Pancreas (tissue), 10 donors: ENCODE data around the gene TREM1. TPM values are rescaled to one million over a fixed set of nuclear protein-coding genes. Genes with fewer than 3 reads are reported as not detected.

Source experiments
- ATAC-seq, 4 donors: fragments of 200-7000 bp; cut with Tn5 transposase; one replicate each; pipeline versions ENCODE4 v1.8.0 to v1.9.1; 2020; ENCODE audit warnings: mild to moderate bottlenecking in 4 of 4, moderate library complexity in 4 of 4
- DNase-seq, 6 donors: peaks; one replicate each; pipeline ENCODE4 v3.0.0-alpha.2; 2020
- FAIRE-seq: peaks from 2 replicates; lab custom pipeline; 2012; peaks lifted over from hg19 to GRCh38; lab: Jason Lieb, UNC
- H3K27ac ChIP-seq, 4 donors: fragments of 200-600 bp; sonication (generic); 1 replicate in 3 of 4; 2 replicates in 1 of 4; pipeline versions ENCODE4 v1.5.0 to v1.8.0; 2020
- H3K27me3 ChIP-seq, 4 donors: fragments of 200-600 bp; one replicate each; pipeline ENCODE4 v1.8.0; 2021
- H3K36me3 ChIP-seq, 3 donors: fragments of 200-600 bp; sonication (generic) in 1 of 3; one replicate each; pipeline versions ENCODE4 v1.5.0 to v1.8.0; 2020 to 2021
- H3K4me1 ChIP-seq, 3 donors: fragments of 200-600 bp; one replicate each; pipeline ENCODE4 v1.8.0; 2021
- H3K4me3 ChIP-seq, 4 donors: fragments of 200-600 bp; sonication (generic) in 2 of 4; one replicate each; pipeline versions ENCODE4 v1.5.0 to v1.8.0; 2020 to 2021
- H3K9me3 ChIP-seq, 4 donors: fragments of 200-600 bp; one replicate each; pipeline ENCODE4 v1.8.0; 2021
- WGBS, 2 donors: extraction: QIAGEN DNeasy Blood & Tissue Kit; methylation state at CpG; one replicate each; pipeline ENCODE4 v1.1.7; 2013; 5-methylcytosine and 5-hydroxymethylcytosine counted together
- intact Hi-C, 3 donors: fragments of 100-400 bp; cut with DNase I; formaldehyde crosslinking; loops; one replicate each; pipeline versions ENCODE4 v1.11.1 to v1.14.2; 2022
- polyA plus RNA-seq, 2 donors: library from polyadenylated mRNA; stranded (reverse); fragments of 200-250 nt; gene quantifications; one replicate each; pipeline ENCODE4 v1.2.3, GENCODE V29; 2013
- total RNA-seq, 6 donors: library from RNA; stranded (reverse); fragmentation: NEBNext Ultra II Directional in 4 of 6; extraction: Animal tissue kit (Norgen Biotek cat#: 25700) in 4 of 6; gene quantifications; one replicate each; pipeline versions ENCODE4 v1.2.1 to v1.2.4, GENCODE V29; 2021 to 2023
- TF ChIP-seq, protein P1 (sequence below), 4 donors: fragments of 200-600 bp; sonication (generic) in 3 of 4; IDR thresholded peaks; one replicate each; pipeline versions ENCODE4 v1.5.0 to v1.8.0; 2021; ENCODE audit warnings: antibody characterized with exemption in 4 of 4
- donor health status: healthy with polysubstance abuse.
- donor health status: DM: no; HTN: no; CAD: no; lungs with moderate emphysema.
- donor health status: DM: no; HTN: no; CAD: no.
- donor health status: control.
- donor health status: control.
- donor health status: Bipolar disorder and iron deficiency.
- donor health status: DM: yes; HTN: yes; CAD: no.
- donor health status: DM: no; HTN: no; CAD: no.
- donor health status: DM: no; HTN: no; CAD: no.
- donor health status: DM: yes; HTN: yes; CAD: no.

TREM1 gene
- total and polyA plus RNA-seq, 8 donors: 0.08 to 2.8 (median 0.28) TPM; not detected in 1

DNA sequence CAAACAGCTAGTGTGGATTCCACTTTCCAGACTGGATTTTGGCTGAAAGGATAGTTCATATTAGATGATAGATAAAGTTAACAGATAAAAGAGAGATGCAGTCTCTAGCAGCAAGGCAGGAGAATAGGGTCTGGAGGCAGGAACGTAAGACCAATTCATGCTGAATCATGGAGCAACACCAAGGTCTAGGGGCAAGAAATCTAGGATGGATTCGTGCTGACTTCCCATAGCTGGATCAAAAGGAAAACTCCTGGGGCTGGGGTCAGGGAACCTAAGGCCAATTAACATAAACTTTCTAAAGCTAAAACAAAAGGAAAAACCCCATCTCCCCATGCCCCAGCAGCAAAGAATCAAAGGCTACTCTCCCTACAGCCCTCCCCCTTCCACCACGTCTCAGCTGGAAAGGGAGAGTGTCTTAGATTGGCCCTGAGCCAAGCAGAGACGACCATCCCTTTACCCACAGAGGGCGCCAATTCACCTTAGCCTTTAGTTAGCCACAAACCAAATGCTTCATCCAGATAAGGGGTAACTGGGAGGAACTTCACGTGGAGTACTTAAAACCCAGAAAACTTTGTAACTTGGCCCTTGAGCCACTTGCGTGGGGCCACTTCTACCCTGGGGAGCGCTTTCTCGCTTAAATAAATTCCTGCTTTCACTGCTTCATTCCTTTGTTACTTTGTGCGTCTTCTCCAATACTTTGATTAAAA is 7.6 kb downstream of the TREM1 start:
- no peak for FAIRE-seq
- Histone ChIP-seq H3K27me3 (no peaks in the 10 kb centered on the region), H3K4me1 (no peaks in the 10 kb centered on the region), H3K9me3 (no peaks in the 10 kb centered on the region), H3K36me3 (no peaks in the 10 kb centered on the region), H3K4me3 (no peak overlapping the region), H3K27ac (no peak overlapping the region)
- DNase-seq: peak in 4 of 6 donors; percentile 25 to 52 (median 44)
- TF ChIP-seq, protein P1, sequence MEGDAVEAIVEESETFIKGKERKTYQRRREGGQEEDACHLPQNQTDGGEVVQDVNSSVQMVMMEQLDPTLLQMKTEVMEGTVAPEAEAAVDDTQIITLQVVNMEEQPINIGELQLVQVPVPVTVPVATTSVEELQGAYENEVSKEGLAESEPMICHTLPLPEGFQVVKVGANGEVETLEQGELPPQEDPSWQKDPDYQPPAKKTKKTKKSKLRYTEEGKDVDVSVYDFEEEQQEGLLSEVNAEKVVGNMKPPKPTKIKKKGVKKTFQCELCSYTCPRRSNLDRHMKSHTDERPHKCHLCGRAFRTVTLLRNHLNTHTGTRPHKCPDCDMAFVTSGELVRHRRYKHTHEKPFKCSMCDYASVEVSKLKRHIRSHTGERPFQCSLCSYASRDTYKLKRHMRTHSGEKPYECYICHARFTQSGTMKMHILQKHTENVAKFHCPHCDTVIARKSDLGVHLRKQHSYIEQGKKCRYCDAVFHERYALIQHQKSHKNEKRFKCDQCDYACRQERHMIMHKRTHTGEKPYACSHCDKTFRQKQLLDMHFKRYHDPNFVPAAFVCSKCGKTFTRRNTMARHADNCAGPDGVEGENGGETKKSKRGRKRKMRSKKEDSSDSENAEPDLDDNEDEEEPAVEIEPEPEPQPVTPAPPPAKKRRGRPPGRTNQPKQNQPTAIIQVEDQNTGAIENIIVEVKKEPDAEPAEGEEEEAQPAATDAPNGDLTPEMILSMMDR (IDR thresholded peaks at IDR 0.05): peak in 3 of 4 donors; percentile 12 to 34 (median 15)
- 42 to 43% methylated on average over 10 of the region's 10 CpGs for WGBS, 2 donors
- intact Hi-C loops: no loop called here
- ATAC-seq: peak in 3 of 4 donors; percentile 69 to 87 (median 79)

DNA sequence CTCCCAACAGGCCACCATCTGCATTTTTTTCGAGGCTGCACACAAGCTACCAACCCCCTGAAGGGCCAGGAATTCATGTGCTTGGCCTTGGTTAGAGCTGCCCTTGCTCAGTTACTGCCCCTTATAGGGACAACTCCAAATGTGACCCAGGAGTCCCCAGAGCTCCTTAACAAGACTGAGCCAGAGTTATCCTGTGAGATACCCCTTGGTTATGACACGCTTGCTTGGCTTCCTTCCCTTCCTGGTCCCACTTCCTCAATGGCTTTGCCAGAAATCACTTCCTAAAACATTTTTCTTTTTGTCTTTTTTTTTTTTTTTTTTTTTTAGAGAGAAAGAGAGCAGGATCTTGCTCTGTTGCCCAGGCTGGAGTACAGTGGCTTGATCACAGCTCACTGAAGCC is 8.9 kb downstream of the TREM1 start:
- no peaks in the 10 kb centered on the region for H3K9me3 ChIP-seq
- intact Hi-C loops: no loop called here
- ATAC-seq (no peak), DNase-seq (no peak), FAIRE-seq (no peak)
- H3K4me3 ChIP-seq: no peak overlapping the region
- H3K4me1 ChIP-seq: no peaks in the 10 kb centered on the region
- WGBS, 2 donors: 63 to 67% methylated on average over 2 of the region's 2 CpGs
- no peak overlapping the region for H3K27ac ChIP-seq
- TF ChIP-seq, protein P1 (IDR thresholded peaks at IDR 0.05): no peak
- no peaks in the 10 kb centered on the region for H3K36me3 ChIP-seq
- no peaks in the 10 kb centered on the region for H3K27me3 ChIP-seq

DNA sequence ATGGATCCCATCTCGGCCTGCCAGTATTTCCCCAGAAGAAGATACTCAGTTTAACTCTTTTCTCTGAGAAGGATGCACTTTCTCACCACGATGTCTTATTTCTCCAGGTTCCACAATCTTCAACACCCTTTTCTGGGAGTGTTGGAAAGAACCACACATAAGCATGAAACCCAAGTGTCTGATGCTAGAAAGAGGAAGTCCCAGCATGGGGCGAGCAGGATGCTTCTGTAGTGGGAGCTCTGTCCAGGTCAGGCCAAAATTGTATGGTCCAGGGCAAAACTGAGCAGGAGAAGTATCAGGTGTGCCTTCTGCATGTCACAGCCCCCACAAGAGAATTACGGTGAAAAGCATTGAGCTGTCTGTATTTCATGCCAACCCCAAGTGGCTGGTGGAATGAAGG is 11.0 kb downstream of the TREM1 start:
- no peaks in the 10 kb centered on the region for H3K36me3 ChIP-seq
- no peaks in the 10 kb centered on the region for H3K9me3 ChIP-seq
- H3K4me1 ChIP-seq: no peaks in the 10 kb centered on the region
- ATAC-seq (no peak), DNase-seq (no peak), FAIRE-seq (no peak)
- H3K27ac ChIP-seq: no peak overlapping the region
- H3K4me3 ChIP-seq: no peak overlapping the region
- TF ChIP-seq, protein P1 (IDR thresholded peaks at IDR 0.05): no peak
- 67 to 77% methylated on average over 4 of the region's 4 CpGs for WGBS, 2 donors
- H3K27me3 ChIP-seq: no peaks in the 10 kb centered on the region
- intact Hi-C loops: no loop called here

DNA sequence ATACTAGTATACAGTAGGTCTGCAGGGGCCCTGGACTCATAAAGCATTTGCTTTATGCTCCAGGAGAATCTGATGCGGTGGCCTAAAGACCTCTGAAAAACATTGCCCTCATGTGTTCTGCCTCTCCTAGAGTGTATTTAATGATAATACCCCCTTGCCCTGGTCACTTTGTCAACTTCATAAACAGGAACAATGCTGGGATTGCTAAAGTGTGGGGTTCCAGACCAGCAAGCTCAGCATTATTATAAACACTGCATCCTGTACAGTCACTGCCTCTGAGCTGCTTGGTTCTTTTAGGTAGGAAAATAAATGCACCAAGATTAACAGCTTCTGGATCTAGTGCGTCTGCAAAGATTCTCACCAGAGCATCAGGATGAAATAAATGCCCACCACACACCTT is 12.2 kb downstream of the TREM1 start:
- no peaks in the 10 kb centered on the region for H3K36me3 ChIP-seq
- DNase-seq (no peak), FAIRE-seq (no peak), ATAC-seq (peak in 2 of 4 donors; percentile 14 to 21)
- no peaks in the 10 kb centered on the region for H3K4me1 ChIP-seq
- TF ChIP-seq, protein P1 (IDR thresholded peaks at IDR 0.05): no peak
- WGBS, 2 donors: 90 to 100% methylated on average over 2 of the region's 2 CpGs
- no peaks in the 10 kb centered on the region for H3K27me3 ChIP-seq
- H3K27ac ChIP-seq: no peak overlapping the region
- H3K9me3 ChIP-seq: no peaks in the 10 kb centered on the region
- intact Hi-C loops: no loop called here
- no peak overlapping the region for H3K4me3 ChIP-seq

DNA sequence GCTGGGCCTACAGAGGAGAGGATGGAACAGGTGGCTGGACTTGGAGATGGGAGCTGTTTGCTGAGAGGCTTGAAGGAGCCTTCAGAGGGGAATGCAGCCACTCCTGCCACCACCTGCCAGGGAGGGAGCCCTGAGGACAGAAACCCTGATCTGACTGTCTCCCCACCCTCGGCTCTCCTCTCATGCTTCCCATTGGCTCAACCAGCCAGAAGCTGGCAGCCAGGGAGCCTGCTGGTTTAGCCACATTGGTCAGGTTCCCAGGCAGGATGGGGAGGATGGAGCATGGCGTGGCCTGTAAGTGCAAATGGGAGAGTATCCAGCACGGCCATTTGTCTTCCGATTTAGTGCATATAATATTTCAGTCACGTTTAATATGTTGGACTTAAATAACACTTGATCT is 12.8 kb downstream of the TREM1 start:
- intact Hi-C loops: no loop called here
- Histone ChIP-seq H3K4me3 (no peak overlapping the region), H3K27me3 (no peaks in the 10 kb centered on the region), H3K4me1 (no peaks in the 10 kb centered on the region), H3K27ac (no peak overlapping the region), H3K9me3 (no peaks in the 10 kb centered on the region), H3K36me3 (no peaks in the 10 kb centered on the region)
- no peak for ATAC-seq
- WGBS, 2 donors: 76% methylated on average over 5 of the region's 5 CpGs
- no peak for DNase-seq
- no peak for FAIRE-seq
- TF ChIP-seq, protein P1 (IDR thresholded peaks at IDR 0.05): no peak
